Dedifferentiated amniotic fluid mesenchymal stem cell (primary cell): Measurements from ENCODE around the gene TSSC4.
"Not testable (repeated sequence)": the region's sequence is repeated elsewhere in the genome, so short reads cannot be mapped to it uniquely, and the experiment has no call there.

Source experiments
- DNase-seq: peaks from one replicate; pipeline ENCODE4 v3.0.0-alpha.2; 2016; ENCODE audit errors: extremely low spot score

TSSC4 gene

DNA sequence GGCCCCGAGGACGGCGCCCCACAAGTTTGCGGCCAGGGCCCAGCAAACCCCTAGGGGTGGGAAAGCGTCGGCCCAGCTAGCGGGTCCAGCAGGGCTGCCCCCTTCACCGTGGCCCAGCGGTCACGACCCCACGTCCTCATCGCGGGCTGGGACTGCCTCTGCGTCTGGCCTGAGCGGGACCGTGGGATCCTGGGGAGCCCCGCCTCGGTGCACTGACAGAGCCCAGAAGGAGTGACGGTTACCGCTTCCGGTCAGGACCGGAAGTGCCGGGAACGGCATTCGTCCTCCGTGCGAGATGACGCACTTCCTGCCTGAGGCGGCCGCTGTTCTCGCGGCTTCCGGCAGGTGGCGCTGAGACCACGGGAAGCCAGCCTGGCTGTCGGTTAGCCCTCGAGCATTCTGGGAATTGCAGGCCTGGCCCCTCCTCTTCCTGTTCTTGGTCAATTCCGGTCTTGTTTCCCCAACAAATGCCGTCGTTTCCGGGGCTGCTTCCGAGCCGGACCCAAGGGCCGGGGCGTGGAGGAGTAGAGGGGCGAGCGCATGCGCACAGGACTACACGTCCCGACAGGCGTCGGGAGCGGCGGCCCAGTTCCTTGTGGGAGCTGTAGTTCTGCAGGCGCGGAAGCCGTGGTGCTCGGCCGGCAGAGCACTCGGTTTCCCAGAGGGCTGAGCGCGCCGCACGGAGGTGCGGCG is at the start of gene TSSC4:
Gene TSSC4 (plus strand): TSS at position 682 of the 693 bp plus-strand sequence. CDS start 1,884 bp downstream, outside the sequence.
- peak; percentile 100 for DNase-seq

DNA sequence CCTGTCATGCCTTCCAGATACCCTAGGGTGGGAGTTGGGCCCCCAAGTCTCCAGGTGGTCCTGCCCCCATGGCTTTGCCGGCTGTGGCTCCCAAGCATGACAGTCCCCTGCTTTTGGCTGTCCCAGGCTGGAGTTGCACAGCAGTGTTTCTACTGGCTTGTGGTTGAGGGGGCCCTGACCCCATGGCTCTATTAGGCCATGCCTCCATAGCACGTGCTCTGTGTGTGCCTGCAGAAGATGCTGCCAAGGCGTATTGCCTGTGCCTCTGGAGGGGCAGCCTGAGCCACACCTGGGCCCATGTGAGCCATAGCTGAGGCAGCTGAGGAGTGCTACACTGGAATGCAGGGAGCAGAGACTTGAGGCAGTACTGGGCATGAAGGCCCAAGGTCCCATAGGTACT is 48.8 kb upstream of the TSSC4 start:
- DNase-seq, result no peak

DNA sequence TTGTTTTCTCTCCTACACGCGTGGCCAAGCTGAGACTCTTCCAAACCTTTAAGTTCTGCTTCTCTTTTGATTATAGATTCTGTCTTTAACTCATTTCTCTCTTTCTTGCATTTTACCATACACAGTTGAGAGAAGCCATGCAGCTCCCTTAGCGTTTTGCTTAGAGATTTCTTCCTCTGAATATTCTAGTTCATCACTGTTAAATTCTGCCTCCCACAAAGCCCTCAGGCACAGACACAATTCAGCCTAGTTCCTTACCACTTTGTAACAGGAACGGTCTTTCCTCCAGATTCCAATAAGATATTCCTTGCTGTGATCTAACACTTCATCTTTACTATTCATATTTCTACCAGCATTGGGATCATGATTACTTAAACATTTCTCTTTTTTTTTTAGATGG is 48.1 kb upstream of the TSSC4 start:
- DNase-seq, result no peak

DNA sequence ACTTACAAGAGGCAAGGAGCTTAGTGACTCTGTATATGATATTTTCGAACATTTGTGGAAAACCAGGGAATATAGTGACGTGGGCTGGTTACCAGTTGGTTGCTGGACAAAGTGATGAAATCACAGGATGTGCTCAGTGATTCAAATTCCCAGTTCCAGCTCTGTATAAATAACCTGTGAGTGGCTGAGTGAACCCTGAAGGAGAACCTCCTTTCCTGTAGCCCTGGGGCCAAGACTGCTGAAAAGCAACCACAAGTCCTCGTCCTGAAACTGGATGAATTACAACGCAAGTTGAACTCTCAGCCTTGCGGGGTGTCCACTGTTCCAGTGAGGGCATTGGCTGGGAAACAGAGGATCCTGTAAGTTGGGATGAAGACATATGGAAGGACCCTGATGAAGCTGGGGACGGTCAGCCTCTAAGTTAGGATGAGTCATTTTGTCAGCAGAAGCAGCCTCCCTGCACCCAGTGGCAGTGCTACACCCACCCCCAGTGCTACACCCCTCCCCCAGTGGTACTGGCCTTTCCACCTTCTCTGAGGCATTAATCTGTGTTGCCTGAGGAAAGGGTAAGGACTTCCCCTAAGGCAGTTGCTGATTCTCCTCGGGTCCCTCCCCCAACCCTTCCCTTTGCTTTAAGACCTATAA is 45.4 kb upstream of the TSSC4 start:
- no peak for DNase-seq

DNA sequence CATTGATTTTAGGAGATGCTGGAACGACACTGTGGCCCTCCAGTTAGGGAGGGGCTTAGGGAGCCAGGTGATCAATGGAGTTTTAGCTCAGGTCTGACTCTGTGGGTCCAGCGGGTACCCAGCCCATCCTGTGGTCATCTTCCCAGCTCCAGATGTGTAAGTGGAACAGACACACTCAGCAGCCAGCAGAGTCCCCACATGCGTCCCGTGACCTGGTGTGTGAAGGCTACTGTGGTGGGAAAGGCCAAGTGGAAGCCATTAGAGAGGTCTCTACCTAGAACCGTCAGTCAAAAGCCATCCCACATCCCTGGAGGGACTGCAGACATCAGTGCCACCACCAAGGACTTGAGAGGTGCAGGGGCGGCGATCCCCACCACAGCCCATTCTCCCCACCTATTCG is 43.3 kb upstream of the TSSC4 start:
- no peak for DNase-seq

DNA sequence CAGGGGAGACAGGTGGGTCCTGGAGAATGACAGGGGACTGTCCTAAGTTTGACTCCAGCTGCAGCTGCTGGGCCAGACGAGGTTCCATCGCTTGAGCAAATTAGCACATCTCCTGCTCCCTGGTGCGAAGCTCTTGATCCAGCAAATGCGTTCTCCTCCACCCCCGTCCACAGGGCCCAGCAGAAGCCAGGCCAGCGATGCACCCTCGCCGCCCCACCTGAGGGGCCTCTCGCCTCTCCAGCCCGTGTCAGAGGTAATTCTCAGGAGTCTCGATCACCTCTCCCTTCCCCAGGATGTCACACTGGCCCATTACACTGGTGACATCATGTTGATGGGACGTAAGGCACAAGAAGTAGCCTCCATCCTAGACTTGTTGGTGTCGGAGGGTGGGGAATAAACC is 42.9 kb upstream of the TSSC4 start:
- not testable (repeated sequence) for DNase-seq

DNA sequence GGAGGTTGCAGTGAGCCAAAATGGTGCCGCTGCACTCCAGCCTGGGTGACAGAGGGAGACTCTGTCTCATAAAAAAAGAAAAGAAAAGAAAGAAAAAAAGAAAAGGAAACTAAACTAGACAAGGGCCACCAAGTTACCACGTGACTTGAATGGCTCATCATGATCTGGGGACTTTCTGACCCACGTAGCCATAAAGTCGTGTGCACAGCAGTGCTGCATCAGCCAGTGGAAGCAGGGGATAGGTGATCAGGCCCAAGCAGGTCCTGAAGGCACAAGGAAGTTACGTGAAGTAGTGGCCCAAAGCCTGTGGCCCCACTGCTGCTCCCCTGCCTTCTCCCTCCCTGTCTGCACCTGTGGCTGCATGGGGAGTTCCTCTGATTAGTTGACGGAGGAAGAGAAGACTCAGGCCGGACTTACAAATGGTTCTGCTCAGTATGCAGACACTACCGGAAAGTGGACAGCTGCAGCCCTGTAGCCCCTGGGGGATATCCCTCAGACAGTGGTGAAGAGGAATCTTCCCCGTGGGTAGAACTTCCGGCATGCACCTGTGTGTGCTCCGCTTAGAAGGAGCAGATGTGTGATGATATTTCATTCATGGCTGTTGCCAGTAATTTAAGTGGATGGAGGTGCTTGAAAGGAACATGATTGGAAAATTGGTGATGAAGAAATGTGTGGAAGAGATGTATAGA is 41.7 kb upstream of the TSSC4 start:
- DNase-seq, result no peak

DNA sequence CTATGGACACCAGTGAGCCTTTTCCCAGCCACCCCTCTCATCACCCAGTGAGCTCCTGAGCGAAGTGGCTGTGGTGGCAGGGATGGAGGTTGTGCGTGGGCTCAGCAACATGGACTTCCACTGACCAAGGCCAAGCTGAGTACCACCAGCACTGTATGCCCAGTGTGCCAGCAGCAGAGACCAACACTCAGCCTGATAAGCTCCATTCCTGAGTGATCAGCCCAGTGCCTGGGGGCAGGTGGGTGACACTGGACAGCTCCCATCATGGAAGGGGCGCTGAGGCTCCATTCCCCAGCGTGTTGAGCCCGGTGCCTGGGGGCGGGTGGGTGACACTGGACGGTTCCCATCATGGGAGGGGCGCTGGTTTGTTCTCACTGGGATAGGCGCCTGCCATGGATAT is 41.0 kb upstream of the TSSC4 start:
- DNase-seq, result no peak

DNA sequence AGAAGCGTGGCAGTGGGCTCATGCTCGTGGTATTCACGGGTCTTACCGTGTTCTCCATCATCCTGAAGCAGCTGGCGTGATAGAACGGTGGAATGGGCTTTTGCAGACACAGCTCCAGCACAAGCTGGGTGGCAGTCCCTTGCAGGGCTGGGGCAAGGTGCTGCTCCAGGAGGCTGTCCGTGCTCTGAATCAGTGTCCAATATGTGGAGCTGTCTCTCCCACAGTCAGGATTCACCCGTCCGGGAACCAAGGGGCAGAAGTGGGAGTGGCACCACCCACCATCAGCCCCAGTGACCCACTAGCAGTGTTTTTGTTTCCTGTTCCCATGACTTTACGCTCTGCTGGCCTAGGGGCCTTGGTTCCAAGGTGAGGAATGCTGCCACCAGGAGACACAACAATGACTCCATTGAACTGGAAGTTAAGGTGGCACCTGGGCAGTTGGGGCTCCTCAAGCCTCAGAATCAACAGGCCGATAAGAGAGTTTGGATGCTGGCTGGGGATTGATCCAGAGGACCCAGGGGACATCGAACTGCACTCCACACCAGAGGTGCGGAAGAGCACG is 40.4 kb upstream of the TSSC4 start:
- no peak for DNase-seq

DNA sequence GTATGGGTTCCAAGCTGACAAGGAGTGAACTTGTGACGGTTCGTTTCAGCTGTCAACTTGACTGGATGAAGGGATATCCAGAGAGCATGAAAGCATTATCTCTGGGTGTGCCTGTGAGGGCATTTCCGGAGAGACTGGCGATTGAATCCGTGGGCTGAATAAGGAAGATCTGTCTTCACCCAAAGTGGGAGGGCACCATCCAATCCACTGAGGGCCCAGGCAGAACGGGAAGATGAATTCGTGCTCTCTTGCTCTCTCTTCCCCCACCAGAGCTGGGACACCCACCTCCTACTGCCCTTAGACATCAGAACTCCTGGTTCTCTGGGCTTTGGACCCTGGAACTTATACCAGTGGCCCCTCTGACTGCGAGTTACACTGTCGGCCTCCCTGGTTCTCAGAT is 39.0 kb upstream of the TSSC4 start:
- DNase-seq, result no peak

DNA sequence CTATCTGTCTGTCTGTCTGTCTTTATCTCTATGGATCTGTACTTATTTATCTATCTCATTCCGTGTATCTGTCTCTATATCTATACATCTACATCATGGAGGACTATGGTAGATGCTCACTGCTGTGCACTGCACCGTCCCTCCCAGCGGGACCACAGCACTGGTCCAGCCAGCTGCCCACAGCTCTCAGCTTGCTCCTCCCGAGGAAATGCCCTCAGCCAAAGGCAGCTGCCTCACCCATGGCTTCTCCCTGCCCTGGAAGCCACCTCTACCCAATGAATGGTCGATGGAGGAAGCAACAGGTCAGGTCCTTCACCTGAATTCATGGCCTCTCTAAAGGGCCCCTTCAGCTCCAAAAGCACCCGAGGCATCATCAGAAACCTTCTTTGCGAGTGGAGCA is 38.1 kb upstream of the TSSC4 start:
- DNase-seq, result no peak

DNA sequence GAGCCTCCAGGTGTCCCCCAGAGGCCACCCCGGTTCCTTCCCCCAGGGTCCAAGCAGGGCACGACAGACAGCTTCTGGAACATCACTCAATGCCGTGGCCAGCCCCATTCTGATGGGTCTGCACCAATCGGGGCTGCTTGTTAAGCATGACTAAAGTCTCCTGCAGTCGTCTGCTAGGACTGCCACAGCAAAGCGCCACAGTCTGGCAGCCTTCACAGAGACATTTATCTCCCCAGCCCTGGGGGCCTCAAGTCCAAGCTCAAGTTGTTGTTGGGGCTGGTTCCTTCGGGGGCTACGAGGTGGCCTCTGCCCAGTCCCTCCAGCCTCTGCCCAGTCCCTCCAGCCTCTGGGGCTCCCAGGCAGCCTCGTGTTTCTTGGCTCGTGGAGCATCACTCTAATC is 37.4 kb upstream of the TSSC4 start:
- no peak for DNase-seq

DNA sequence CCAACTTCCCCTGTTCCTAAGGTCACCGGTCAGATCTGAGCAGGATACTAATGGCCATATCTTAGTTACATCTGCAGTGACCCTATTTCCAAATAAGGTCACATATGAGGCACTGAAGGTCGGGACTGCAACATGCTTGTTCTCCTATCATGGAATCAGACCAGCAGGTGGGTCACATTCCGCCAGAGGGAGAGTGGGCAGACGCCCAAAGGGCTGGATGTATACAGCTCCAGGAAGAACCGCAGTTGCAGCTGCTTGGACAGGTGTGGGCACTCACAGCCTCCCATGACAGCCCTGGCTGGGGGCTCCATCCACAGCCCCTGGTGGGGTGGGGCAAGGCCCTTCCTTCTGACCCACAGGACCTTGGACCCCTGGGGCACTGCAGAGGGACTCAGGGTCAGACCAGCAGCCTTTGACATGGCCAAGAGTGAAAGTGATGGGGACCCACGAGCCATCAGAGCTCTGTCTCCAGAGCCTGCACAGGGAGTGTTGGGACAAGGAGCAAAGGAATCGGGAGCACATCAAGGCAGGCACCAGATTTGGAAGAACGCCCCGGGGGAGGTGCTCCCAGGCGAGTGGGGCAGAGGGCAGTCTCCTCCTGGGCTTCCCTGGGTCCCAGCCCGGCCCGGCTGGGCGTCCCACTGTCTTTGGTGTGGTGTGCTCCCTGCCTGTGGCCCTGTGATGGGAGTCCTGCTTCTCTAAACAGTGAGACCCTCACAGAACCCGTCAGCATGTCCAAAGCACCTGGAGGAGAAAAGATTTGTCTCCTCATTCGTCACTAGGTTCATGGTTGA is 36.8 kb upstream of the TSSC4 start:
- no peak for DNase-seq

DNA sequence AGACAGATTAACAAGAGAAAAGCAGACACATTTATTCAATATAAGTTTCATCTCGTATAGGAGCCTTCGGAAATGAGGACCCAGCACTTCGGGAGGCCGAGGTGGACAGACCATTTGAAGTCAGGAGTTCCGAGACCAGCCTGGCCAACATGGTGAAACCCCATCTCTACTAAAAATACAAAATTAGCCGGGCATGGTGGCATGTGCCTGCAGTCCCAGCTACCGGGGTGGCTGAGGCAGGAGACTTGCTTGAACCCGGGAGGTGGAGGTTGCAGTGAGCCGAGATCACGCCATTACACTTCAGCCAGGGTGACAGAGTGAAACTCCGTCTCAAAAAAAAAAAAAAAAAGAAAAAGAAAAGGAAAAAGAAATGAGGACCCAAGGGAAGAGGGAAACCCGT is 36.2 kb upstream of the TSSC4 start:
- not testable (repeated sequence) for DNase-seq

DNA sequence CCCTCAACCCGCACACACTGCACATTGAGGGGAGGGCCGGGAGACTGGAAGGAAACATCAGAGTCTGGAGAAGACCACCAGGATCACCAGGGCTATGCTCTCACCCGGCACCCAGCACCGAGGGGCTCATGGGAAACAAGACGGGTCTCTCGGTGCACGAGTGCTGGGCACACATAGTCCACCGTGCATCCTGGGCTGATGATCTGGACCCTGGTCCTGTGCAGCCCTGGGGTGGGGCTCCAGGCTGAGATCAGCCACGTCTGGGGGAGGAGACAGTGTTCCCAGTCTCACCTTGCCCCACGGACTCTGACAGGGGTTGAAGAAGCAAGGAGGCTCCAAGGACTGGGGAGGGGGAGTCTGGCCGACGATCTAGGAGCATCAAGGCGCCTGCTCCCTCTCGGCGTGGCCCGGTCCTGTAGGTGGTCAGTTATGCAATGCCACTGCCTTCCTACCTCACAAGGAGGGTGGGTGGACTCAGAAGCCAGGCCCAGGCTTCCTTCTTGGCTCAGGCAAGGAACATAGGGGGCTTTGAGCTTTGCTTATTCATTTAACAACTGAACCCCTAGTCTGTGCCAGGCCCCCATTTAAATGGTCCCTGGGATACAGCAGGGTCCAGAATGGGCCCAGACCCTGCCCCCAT is 34.9 kb upstream of the TSSC4 start:
- DNase-seq, result no peak

DNA sequence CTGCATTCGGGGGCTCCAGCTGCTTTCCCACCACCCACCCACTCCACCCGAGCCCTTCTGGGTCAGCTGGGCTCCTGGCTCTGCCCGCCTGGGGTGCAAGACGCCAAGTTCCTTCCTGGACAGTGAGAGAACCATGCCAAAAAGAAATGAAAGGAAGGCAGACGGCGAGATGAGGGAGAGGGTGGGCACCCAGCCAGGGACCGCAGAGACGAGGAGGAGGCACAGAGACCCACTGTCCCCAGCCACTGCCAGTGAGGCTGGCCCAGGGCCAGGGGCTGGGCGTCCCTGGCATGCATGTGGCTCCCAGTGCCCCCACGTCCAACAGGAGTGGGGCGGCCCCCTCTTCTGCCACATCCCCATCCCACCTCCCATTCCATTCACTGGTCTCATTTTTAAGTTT is 34.3 kb upstream of the TSSC4 start:
- no peak for DNase-seq

DNA sequence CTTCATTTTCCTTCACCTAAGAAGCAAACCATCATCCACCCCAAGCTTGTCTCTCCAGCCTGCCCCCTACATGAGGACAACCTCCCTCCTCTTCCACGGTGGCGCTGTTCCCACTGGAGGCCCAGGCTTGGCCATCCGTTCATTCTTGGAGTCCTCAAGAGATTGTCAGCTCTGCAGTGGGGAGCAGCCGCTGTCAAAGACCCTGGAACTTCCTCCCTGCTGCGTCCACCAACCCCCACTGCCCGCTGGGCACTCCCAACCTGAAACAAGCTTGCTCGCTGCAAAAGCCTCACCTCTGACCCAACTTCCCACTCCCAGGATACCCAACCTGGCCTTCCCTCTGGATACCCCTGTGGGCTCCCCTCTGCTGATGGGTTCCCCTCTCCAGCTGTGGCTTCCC is 33.8 kb upstream of the TSSC4 start:
- no peak for DNase-seq

DNA sequence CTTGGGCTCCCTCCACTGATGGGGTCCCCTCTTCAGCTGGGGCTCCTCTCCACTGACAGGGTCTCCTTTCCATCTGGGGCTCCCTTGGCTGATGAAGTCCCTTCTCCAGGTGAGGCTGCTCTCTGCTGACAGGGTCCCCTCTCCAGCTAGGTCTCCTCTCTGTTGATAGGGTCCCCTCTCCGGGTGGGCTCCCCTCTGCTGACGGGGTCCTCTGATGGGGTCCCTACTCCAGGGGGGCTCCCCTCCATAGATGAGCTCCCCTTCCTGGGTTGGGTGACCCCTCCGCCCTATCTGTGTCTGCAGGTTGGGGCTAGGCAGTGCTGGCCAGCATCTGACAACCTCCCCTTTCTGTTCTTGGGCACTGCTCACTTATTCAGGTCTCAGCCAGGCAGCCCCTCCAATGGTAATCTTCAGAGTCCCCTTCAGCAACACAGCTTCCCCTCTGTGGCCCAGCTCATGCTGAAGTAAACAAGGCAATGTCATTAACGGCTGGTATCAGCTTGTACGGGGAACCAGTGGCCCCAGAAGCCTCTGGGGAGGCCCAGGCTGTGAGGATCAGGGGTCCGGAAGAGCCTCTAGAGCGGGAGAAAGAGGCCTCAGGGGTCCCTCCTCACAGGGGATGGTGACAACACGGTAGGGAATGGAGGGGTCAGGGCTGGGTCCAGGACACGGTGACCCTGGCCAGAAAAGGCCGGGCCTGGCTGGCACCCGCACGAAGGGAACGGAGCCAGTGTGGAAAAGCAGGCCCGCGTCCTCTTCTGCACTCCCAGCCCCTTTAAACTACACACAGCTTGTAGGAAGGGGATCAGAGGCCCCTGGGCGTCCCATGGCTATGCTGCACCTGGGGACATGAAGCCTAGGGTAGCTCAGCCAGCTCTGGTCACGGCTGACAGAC is 33.0 kb upstream of the TSSC4 start:
- no peak for DNase-seq

DNA sequence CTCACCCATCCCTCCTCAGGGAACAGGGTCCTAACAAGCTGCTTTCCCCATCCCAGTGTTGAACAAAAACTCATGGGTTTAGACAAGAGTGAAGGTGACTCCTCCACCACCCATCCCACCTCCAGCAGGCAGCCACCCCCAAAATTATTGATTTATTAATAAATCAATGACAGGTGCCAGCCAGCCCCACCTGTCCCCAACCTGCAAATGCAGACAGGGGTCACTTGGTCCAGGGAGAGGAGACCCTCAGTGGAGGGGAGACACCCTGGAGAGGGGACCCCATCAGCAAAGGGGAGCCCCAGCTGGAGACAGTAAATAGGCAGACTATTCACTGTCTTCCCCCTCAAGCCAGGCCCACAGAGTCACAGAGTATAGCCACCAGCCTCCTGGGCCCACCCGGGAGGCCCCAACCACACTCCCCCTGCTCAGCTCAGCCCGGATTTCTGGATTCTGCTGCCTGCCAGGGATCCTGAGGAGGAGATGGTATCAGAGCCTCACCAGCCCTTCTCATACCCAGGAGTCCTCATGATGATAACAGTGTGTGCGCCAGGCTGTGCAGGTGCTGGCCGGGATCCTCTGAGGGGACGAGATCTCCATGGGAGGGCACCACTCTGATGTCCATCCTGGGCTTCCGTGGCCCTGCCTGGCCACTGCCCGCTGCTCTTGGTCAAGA is 32.2 kb upstream of the TSSC4 start:
- no peak for DNase-seq

DNA sequence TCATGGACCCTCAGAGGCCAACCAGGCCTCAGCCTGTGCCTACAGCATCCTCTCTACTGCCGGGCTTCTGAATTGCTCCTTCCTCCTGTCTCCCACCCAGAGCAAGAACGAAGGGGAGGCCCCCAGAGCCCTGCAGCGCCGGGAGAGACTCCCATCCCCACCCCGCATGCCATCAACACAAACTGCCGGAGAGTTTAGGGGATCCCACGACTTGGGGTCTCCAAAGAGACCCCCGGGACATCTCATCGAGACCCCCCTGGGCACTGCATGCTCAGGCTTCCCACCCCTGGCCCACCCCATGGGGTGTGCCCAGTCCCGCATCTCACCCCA is 31.7 kb upstream of the TSSC4 start:
- DNase-seq, result no peak
